ENCODE data around the gene AGBL1.
"Not testable (repeated sequence)": the region's sequence is repeated elsewhere in the genome, so short reads cannot be mapped to it uniquely, and the experiment has no call there.

The AGBL1 gene

DNA sequence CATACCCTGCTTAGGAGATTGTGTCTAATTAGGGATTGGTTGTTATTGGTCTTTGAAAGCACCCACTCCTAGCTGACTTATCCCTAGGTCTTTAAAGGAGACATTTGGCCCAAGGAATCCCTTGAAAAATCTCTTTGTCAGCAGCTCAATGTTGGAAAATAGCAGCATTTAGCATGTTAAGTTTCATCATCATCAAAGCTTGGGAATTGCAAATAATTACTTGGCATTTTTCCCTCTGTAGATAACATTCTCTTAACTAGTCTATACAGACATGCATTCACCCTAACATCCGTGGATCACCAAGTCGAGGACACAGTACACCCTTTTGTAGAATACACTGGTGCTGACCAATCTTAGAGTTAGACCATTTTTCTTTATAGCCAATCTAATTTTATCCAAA lies 332.2 kb downstream of the AGBL1 start:
- no peak for DNase-seq

DNA sequence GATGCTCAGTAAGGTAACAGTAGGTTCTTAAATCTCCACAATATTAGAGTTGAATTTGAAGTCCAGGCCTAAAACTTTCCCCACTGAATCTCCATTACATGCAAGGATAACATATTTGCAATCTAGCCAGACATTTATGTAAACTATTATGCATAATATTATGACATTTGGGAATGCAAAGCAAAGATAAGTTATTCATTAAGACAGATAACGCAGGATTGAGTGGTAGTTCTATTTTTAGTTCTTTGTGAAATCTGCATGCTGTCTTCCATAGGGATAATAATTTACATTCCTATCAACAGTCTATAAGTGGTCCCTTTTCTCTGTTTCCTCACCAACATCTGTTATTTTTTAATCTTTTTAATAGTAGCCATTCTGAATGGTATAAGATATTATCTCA lies 333.5 kb downstream of the AGBL1 start:
- no peak for DNase-seq

DNA sequence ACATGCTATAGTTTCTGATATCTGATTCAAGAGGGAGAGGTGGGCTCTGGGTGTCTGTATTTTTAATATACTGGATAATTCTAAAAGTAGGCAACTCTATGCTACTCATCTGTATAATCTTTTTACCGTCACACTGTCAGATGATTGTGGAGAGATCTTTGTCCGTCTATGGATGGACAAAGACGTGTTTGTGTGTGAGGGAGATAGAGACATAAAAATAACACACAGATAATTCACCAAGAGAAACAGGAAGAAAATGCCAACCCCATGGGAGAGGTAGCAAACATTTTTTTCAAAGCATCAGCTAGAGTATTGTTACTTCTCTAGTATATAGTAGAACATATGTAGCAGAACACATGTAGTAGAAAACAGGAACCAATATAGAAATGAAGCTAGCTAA lies 346.1 kb downstream of the AGBL1 start:
- DNase-seq = no peak

DNA sequence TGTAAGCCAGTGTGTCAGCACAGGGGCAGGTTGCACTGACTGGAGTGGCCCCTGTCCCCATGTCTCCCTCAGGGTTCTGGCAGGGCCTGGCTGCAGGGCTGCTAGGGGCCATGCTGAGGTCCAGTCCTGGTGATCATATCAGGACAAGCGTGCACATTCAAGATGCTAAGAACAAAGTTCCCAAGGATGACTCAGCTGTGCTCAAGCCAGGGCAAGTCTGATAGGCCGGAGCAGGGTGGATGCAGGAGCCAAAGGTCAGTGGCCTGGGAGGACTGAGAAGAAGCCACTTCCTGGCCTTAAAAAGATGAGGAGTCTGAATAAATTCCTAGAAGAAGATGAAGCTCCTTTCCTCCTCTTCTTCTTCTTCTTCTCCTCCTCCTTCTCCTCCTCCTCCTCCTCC lies 353.2 kb downstream of the AGBL1 start:
- DNase-seq = no peak

- no peak for DNase-seq
Observed at GRCh38 chr15:86433983-86434382, 354.3 kb downstream of the AGBL1 start.

GRCh38 chr15:86439614-86440013 lies 359.9 kb downstream of the AGBL1 start:
- DNase-seq = no peak

DNA sequence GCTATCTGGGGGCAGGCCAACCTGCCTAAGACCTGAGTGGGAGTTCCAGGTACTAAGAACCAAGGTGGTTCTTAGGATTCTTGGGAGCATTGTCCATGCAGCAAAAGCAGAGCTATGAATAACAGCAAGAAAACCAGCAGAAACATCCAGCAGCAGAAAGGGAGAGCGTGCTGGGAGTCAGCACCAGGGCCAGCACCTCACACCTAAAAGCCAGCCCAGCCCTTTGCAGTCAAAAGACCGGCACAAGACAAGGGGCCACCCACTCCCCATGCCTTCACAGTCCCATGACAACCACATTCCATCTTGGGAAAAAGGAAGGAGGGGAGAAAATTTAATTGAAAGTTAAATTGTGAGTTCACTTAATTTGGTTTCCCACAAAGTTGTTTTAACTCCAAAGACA lies 364.9 kb downstream of the AGBL1 start:
- DNase-seq = no peak

GRCh38 chr15:86445579-86446252 lies 366.0 kb downstream of the AGBL1 start:
- no peak for DNase-seq

DNA sequence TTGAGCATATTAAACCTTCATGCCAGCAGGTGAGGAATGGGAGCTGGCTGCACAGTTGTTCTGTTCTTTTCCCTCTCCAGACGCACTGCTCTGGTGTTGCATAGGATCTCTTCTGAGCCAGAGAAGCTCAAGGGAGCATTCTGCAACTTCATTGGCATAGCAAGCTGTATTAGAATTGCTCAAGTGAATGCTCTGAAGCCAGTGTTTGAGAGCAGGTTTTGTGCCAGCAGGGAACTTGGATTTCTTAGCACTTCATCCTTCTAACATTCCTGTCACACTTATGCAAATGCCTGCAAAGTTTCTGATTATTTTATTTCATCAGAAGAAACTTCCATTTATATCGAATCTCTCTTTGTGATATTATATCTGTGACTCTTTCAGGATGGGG lies 366.6 kb downstream of the AGBL1 start:
- DNase-seq = no peak

DNA sequence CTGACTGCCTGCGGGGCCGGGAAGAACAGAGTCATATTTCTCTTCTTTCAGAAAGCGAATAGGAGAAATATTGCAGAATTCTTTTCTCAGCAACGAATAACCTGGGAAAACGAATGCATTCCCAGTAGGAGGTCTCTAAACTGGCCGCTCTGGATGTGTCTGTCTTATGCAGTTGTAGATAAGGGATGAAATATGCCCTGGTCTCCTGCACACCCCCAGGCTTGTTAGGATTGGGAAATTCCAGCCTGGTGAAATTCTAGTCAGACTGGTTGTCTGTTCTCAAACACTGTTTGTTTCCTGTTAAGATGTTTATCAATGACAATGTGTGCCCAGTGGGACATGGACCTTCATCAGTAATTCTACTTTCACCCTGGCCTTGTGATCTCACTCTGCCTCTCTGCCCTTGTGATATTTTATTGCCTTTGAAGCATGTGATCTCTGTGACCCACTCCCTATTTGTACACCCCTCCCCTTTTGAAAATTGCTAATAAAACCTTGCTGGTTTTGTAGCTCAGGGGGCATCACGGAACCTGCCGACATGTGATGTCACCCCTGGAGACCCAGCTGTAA lies 385.9 kb downstream of the AGBL1 start:
- DNase-seq = not testable (repeated sequence)

- DNase-seq = no peak
Observed at GRCh38 chr15:86481720-86482119, 402.0 kb downstream of the AGBL1 start.

DNA sequence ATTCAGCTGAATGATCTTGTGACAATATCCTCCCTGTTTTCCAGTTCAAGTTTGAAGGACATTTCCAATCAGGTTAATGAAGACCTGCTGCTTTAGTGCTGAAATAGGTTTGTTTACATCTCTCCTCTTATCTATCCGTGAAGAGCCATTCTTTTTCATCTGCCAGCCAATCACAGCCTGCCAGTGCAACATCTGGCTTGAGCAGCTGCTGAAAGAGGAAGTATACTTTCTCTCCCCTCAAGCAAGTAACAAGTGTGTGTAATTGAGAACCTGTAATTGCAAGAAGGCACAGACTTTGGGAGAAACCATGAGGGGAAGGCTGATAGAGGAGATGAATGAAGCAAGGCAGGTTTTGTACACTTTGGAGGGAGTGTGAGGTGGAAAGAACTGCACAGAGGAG lies 404.3 kb downstream of the AGBL1 start:
- peak; percentile 27 for DNase-seq

- DNase-seq = no peak
Observed at GRCh38 chr15:86488046-86488445, 408.4 kb downstream of the AGBL1 start.

- DNase-seq = no peak
Observed at GRCh38 chr15:86489981-86490380, 410.3 kb downstream of the AGBL1 start.

DNA sequence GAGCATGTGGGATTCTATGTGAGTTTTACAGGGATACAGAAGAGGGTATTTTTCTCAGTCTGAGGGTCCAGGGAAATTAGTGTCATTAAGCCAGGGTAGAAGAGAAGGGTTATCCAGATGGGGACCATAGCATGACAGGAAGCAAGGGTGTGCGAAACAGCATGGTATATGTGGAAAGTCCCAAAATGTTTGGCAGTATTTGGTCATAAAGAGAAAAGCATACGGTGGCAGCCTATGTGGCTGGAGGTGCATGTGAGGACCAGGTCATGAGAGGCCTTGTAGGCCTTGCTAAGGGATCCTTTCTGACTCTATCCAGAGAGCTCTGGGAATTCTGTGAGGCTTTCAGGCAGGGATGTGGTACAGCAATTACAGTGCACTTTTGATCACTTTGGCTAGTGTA lies 411.4 kb downstream of the AGBL1 start:
- DNase-seq = no peak

- no peak for DNase-seq
Observed at GRCh38 chr15:86493884-86494283, 414.2 kb downstream of the AGBL1 start.

DNA sequence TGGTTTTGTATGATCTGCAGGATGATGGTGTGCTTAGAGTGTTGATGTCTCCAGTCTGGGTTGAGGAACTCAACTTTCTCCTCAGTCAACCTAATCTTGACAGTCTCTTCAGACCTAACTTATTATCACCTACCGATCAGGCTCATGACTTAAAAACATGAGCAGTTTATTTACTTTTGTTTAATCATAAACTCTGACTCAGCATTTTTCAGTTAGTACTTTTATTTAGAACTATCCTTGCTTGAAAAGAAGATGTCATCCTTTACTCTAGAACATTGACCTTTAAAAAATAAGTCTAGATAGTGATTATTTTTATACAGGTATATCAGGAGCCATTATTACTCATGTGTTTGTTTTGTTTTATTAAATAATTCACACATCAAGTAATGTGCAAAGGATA lies 414.8 kb downstream of the AGBL1 start:
- no peak for DNase-seq

- no peak for DNase-seq
Observed at GRCh38 chr15:86502301-86502700, 422.6 kb downstream of the AGBL1 start.

GRCh38 chr15:86505951-86506350 lies 426.3 kb downstream of the AGBL1 start:
- no peak for DNase-seq

DNA sequence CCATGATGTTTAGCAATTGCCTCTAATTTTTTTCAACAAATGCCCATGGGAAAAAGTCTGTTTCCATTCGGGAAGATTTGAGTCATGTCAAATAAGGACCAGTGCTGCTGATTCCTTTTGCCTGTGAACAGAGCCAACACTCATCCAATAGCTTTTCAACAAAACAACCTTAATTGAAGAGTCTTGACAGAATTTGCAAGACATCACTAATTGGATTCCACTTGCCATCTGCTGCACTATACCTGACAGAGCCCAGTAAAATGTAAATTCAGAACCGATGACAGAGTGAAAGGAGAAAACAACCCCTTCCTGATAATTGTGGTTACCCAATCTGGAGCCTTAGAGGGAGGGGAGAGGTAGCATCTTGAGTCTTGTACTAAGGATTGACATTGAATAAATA lies 426.7 kb downstream of the AGBL1 start:
- no peak for DNase-seq

DNA sequence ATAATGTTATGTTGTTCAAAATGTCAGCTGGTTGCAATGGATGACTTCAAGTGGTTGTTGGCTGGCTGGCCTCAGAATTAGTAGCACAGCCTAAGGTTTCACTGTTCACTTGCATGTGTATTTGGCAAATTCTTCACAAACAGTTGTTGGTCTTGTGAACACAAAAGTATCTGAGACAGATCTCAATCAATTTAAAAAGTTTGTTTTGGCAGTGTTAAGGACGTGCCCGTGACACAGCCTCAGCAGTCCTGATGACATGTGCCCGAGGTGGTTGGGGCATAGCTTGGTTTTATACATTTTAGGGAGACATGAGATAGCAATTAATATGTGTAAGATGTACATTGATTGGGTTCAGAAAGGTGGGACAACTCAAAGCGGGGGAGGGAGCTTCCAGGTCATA lies 436.0 kb downstream of the AGBL1 start:
- DNase-seq = no peak

- no peak for DNase-seq
Observed at GRCh38 chr15:86522721-86523120, 443.1 kb downstream of the AGBL1 start.

- DNase-seq = no peak
Observed at GRCh38 chr15:86526938-86527690, 447.4 kb downstream of the AGBL1 start.

DNA sequence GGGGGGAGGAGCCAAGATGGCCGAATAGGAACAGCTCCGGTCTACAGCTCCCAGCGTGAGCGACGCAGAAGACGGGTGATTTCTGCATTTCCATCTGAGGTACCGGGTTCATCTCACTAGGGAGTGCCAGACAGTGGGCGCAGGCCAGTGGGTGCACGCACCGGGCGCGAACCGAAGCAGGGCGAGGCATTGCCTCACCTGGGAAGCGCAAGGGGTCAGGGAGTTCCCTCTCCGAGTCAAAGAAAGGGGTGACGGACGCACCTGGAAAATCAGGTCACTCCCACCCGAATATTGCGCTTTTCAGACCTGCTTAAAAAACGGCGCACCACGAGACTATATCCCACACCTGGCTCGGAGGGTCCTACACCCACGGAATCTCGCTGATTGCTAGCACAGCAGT lies 448.4 kb downstream of the AGBL1 start:
- DNase-seq = not testable (repeated sequence)

GRCh38 chr15:86538141-86538540 lies 458.5 kb downstream of the AGBL1 start:
- DNase-seq = no peak
